Testis (tissue), 2 donors: Measurements from ENCODE around the gene ALOXE3.

ENCODE experiments used
- POLR2A ChIP-seq: fragments of 450-650 bp; IDR thresholded peaks from one replicate; pipeline ENCODE4 v1.6.1; 2017; ENCODE audit warnings: antibody characterized with exemption, mild to moderate bottlenecking, moderate library complexity
- TF ChIP-seq, protein P1 (sequence below), 3 experiments: fragments of 450-650 bp in 2 of 3; fragments of 200-600 bp in 1 of 3; sonication (generic) in 1 of 3; IDR thresholded peaks; one replicate each; pipeline ENCODE4 v1.5.1; 2016 to 2019; ENCODE audit warnings: antibody characterized with exemption in 3 of 3, mild to moderate bottlenecking in 2 of 3, moderate library complexity in 1 of 3

DNA sequence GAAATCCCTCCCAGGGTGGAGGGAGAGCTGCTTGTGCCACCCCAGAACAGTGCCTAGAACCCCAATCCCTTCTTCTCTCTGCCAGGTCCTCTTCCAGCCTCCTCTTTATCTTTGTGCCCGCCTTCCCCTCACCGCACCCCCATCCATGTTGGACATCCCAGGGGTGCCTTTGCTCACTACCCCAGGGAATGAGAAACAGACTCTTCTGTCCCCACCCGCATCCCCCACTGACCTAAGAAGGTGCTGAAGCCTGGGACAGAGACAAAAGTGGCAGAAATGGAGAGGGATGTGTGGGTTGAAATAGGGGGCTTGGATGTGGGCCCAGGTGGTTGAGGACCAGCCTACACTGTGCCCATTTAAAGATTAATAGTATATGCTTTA is 62.5 kb downstream of the ALOXE3 start:
- TF ChIP-seq, protein P1, sequence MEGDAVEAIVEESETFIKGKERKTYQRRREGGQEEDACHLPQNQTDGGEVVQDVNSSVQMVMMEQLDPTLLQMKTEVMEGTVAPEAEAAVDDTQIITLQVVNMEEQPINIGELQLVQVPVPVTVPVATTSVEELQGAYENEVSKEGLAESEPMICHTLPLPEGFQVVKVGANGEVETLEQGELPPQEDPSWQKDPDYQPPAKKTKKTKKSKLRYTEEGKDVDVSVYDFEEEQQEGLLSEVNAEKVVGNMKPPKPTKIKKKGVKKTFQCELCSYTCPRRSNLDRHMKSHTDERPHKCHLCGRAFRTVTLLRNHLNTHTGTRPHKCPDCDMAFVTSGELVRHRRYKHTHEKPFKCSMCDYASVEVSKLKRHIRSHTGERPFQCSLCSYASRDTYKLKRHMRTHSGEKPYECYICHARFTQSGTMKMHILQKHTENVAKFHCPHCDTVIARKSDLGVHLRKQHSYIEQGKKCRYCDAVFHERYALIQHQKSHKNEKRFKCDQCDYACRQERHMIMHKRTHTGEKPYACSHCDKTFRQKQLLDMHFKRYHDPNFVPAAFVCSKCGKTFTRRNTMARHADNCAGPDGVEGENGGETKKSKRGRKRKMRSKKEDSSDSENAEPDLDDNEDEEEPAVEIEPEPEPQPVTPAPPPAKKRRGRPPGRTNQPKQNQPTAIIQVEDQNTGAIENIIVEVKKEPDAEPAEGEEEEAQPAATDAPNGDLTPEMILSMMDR (IDR thresholded peaks at IDR 0.05) = no peak
- TF ChIP-seq POLR2A = no peak
